ENCODE data around the gene MCEMP1. TPM values are rescaled to one million over a fixed set of nuclear protein-coding genes. Genes with fewer than 3 reads are reported as not detected.
"Not testable (repeated sequence)": the region's sequence is repeated elsewhere in the genome, so short reads cannot be mapped to it uniquely, and the experiment has no call there.

Gene MCEMP1
- total RNA-seq, 1 experiment from 2014 or later: not detected

- no peak for DNase-seq (ENCODE audit: extremely low read depth, low read depth)
Observed at GRCh38 chr19:7643031-7643415, 33.9 kb upstream of the MCEMP1 start.

GRCh38 chr19:7643629-7644549 lies 33.0 kb upstream of the MCEMP1 start:
- not testable (repeated sequence) for DNase-seq (ENCODE audit: extremely low read depth, low read depth)

- no peak for DNase-seq (ENCODE audit: extremely low read depth, low read depth)
Observed at GRCh38 chr19:7644550-7644877, 32.4 kb upstream of the MCEMP1 start.

- DNase-seq (ENCODE audit: extremely low read depth, low read depth): no peak
Observed at GRCh38 chr19:7645163-7645562, 31.7 kb upstream of the MCEMP1 start.

GRCh38 chr19:7645656-7646425 lies 31.0 kb upstream of the MCEMP1 start:
- no peak for DNase-seq (ENCODE audit: extremely low read depth, low read depth)

GRCh38 chr19:7646426-7646700 lies 30.5 kb upstream of the MCEMP1 start:
- no peak for DNase-seq (ENCODE audit: extremely low read depth, low read depth)

GRCh38 chr19:7647156-7647555 lies 29.7 kb upstream of the MCEMP1 start:
- DNase-seq (ENCODE audit: extremely low read depth, low read depth): no peak

- no peak for DNase-seq (ENCODE audit: extremely low read depth, low read depth)
Observed at GRCh38 chr19:7648265-7649014, 28.4 kb upstream of the MCEMP1 start.

GRCh38 chr19:7650148-7650547 lies 26.7 kb upstream of the MCEMP1 start:
- DNase-seq (ENCODE audit: extremely low read depth, low read depth): no peak

- peak; percentile 40 for DNase-seq (ENCODE audit: extremely low read depth, low read depth)
Observed at GRCh38 chr19:7652061-7652641, 24.7 kb upstream of the MCEMP1 start.

- no peak for DNase-seq (ENCODE audit: extremely low read depth, low read depth)
Observed at GRCh38 chr19:7654401-7654800, 22.5 kb upstream of the MCEMP1 start.

- DNase-seq (ENCODE audit: extremely low read depth, low read depth): no peak
Observed at GRCh38 chr19:7655581-7655980, 21.3 kb upstream of the MCEMP1 start.

GRCh38 chr19:7657131-7657751 lies 19.6 kb upstream of the MCEMP1 start:
- DNase-seq (ENCODE audit: extremely low read depth, low read depth): no peak

- no peak for DNase-seq (ENCODE audit: extremely low read depth, low read depth)
Observed at GRCh38 chr19:7658219-7658686, 18.6 kb upstream of the MCEMP1 start.

- DNase-seq (ENCODE audit: extremely low read depth, low read depth): no peak
Observed at GRCh38 chr19:7661744-7662538, 14.9 kb upstream of the MCEMP1 start.

GRCh38 chr19:7662657-7663056 lies 14.2 kb upstream of the MCEMP1 start:
- DNase-seq (ENCODE audit: extremely low read depth, low read depth): no peak

- no peak for DNase-seq (ENCODE audit: extremely low read depth, low read depth)
Observed at GRCh38 chr19:7663706-7664105, 13.2 kb upstream of the MCEMP1 start.

GRCh38 chr19:7665076-7665475 lies 11.8 kb upstream of the MCEMP1 start:
- no peak for DNase-seq (ENCODE audit: extremely low read depth, low read depth)

- no peak for DNase-seq (ENCODE audit: extremely low read depth, low read depth)
Observed at GRCh38 chr19:7668842-7669241, 8.0 kb upstream of the MCEMP1 start, which contains the start of gene RETN. RETN (plus strand) TSS chr19:7669049; CDS start chr19:7669327, 278 bp downstream.

- no peak for DNase-seq (ENCODE audit: extremely low read depth, low read depth)
Observed at GRCh38 chr19:7669641-7670040, 7.2 kb upstream of the MCEMP1 start.
